Effector CD4-positive, alpha-beta T cell (primary cell): Measurements from ENCODE around the gene GMDS.

ENCODE experiments used
- DNase-seq: peaks from one replicate; pipeline ENCODE4 v3.0.0-alpha.2; 2020

The GMDS gene

DNA sequence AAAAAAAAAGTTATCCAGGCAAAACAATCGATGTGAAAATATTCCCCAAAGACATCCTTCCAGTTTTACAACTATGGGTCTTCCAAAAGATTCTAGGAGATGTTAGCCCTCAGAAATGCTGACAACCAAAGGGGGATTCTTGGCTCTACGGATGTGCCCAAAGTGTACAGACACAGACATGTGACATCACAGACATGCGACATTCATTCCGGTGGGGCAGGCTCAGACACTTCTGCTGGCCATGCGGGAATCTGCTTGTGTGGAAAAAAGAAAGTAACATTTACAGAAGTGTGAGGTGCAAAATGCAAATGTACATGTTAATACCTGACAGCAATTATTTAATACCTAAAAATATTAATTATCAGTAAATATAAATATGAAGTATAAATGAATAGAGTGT is 367.1 kb downstream of the GMDS start:
- no peak for DNase-seq

DNA sequence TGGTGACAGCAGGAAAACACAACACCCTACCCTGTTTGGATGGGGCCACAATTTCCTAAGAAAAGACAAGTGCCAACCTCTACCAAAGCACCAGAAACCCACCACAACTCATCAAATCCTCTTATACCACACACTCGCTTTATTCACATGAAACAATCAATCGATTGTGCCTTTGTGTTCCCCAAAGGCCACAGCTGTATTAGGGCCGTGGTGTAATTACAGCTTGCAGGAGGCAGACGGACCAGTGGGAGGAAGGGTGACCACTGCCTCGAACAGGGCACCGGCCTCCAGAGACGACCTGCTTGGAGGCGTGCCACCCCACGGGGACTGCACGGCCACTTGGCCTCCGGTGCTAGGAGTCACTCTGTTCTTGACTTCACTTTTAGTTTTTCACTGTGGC is 371.6 kb downstream of the GMDS start:
- no peak for DNase-seq

GRCh38 chr6:1872649-1873131 is 372.7 kb downstream of the GMDS start:
- DNase-seq = no peak

GRCh38 chr6:1871724-1872315 is 373.6 kb downstream of the GMDS start:
- no peak for DNase-seq

GRCh38 chr6:1870932-1871331 is 374.5 kb downstream of the GMDS start:
- DNase-seq = no peak

- DNase-seq = no peak
Observed at GRCh38 chr6:1870251-1870650, 375.2 kb downstream of the GMDS start.

- DNase-seq = no peak
Observed at GRCh38 chr6:1869769-1870168, 375.6 kb downstream of the GMDS start.

- no peak for DNase-seq
Observed at GRCh38 chr6:1869308-1869707, 376.1 kb downstream of the GMDS start.

DNA sequence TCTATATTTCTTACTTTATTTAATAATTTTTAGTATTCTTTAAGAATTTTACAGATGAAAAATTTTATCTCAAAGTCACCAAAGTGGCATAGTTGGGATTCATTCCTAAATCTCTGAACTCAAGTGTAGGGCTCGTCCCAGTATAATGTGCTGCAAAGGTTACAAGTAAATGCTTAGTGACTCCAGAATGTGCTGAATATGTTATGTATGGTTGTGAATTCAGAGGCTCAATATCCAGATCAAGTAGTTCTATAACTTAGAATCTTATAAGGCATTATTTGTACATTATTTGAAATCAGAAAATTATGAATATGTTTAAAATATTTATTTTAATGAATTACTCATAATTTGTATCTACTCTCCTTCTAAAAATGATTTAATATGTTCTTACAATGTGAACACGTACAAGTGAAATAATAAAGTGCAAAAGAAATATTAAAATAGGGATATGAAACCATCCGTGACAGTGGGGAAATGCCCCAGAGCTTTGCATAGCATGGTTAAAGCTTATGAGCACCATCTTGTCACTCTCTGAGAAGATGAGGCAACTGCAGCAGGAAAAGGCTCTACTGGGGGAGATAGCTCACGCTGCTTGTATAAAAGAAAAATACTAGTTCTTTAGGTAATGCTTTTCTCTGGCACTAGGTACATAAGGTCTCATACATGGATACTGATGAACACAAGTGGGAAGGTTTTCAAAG is 376.7 kb downstream of the GMDS start:
- DNase-seq = no peak

GRCh38 chr6:1867197-1867596 is 378.2 kb downstream of the GMDS start:
- no peak for DNase-seq

- no peak for DNase-seq
Observed at GRCh38 chr6:1865585-1865984, 379.8 kb downstream of the GMDS start.

GRCh38 chr6:1864496-1864895 is 380.9 kb downstream of the GMDS start:
- DNase-seq = no peak

DNA sequence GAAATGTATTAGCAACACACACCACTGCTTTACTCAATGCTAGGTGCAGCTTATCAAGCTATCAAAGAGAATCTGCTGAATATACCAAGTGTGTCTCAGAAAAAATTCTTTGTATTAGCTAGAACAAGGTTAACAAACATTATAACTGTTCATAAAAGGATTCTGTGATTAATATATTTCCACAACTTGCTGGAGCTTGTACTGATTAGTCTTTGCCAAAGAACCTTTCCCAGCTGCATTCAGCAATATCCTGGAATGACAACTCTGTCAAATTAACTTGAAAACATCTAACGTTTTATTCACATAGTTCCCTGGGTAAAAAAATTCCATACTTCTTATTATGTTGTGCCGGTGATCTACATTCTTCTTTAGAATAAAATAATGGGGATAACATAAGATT is 383.0 kb downstream of the GMDS start:
- no peak for DNase-seq

GRCh38 chr6:1860756-1861348 is 384.6 kb downstream of the GMDS start:
- DNase-seq = no peak

DNA sequence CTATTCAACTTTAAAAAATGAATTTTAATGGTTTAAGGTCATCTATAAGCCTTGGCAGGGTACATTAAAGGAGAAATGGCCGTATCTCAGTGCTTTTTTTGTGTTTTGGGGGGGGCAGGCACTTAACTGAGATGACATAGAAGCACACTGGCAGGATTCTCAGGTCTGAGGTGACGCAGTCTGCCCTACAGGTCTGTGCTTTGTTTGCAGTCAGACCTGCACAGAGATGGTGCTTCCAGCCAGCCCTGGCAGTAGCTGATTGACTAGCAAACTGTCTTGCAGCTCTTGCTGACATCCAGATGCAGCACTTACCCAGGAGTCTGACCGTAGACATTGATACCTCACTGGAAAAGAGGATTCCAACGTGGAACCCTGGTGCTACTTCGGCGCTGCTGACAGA is 386.5 kb downstream of the GMDS start:
- no peak for DNase-seq

GRCh38 chr6:1858196-1858595 is 387.2 kb downstream of the GMDS start:
- no peak for DNase-seq

- DNase-seq = no peak
Observed at GRCh38 chr6:1856381-1856780, 389.0 kb downstream of the GMDS start.

DNA sequence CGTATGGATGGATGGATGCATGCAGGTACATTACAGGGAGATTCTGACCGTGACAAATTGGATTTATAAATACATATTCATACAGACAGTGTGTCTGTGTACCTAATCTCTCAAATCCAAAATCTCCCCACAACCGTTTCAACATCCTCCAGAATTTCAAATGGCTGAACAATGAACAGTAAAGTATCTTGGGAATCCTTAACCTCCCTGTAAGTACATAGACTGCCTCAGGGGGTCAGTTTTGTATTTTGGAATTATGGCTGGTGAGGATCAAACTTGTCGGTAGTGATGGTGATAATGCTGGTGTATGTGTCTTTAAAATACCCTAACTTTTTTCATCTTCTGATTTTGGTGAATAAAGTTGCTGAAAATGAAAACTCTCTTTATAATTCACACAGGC is 389.5 kb downstream of the GMDS start:
- no peak for DNase-seq

DNA sequence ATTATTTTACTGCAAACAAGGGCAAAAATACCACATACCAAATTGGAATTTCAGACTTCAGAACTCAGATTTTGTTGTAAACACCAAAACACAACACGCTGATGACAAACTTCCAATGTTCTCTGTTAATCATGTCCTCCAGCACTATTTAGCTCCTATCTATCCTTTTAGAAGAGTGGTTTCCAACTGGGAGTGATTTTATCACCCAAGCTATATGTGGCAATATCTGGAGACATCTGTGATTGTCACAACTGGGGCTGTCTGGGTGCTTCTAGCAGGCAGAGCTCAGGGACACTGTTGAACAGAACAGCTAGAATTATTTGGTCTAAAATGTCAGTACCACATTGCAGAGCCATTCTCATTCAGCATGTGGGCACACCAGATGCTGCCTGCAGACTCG is 391.1 kb downstream of the GMDS start:
- DNase-seq = no peak

DNA sequence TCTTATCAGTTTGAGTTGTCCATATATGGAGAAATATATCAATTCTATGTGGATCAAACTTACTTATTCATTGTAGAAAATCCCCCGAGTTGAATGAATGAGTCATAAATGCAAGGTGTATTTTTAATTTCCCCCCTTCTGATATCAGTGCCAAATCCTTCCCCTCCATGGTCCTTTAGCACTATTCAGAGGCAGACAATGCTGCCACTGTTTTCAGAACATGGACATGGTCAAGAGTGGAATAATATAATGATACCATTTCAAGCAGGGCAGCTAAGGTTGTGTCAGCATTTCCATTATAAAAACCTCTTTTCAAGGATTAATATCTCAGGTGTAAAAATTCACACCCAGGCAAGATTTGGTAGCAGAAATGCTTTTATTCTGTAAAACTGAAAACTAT is 391.6 kb downstream of the GMDS start:
- DNase-seq = no peak

DNA sequence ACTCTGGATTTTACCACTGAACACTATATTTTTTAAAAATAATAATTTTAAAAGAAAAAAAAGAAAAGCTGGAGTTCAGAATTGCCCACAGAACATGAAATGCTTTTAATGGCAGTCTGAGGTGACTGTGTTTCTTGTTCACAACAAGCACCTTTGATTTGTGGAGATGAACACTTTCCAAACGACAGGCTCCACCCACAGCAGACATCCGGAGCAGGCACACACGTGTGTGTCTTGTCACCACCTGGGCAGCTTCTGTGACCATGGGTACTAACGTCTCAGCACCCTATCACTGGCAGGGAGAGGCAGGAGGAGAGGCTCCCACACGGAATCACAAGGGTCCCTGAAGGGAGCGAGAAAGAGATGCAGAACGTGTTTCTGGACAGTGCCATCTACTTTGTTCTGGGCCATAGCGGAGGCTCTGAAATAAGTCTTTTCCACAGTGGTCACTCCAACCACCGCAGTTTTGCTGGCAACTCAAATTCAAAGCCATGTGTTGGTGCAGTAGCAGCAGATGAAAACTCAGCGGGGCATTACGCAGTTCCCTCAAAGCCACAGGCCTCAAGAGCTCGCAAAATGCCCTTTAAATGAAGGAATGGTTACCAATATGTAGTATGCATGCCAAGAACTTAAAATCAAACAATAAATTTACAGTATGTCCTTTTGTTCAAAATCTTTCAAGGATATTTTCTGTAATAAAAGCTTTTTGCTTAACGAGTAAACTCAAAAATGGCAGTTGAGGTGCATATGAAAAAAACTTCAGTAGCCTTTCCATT is 393.5 kb downstream of the GMDS start:
- DNase-seq = no peak

GRCh38 chr6:1850840-1851157 is 394.6 kb downstream of the GMDS start:
- no peak for DNase-seq

DNA sequence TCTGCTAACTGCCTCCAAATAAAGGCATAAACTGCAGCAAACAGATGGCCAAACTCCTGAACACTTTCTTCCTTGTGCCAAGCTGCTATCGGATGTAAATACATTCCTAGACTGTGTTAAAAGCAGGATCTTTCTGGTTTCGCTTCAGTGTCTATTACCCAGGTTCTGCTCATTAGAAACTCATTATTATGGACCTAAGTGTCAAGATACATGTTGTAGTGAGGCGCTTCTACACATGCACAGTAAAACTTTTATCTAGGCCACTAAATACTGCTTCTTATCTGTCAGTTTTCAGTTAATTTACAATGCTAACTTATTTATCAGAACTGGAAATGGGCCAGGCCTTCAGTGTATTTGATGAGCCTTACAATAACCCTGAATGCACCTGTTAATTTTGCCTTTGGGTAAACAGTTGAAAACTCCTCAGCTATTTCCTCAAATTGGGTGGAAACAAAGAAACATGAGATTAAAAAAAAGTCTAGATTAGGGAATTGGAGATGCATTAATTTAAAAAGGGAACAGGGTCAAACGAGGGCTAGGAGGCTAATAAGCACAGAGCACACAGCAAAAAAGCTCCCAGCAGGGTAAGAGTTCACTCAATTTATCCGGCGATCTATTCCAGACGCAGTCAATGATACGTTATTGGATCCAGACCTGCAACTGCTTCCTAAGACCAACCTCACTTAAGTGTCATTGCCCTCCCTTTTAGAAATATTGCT is 395.1 kb downstream of the GMDS start:
- DNase-seq = no peak
